ENCODE results near the gene CNTLN. TPM values are rescaled to one million over a fixed set of nuclear protein-coding genes. Genes with fewer than 3 reads are reported as not detected.
"Not testable (repeated sequence)": the region's sequence is repeated elsewhere in the genome, so short reads cannot be mapped to it uniquely, and the experiment has no call there.

CNTLN gene
- total RNA-seq, 1 donor from 2014 or later, result 9.4 TPM

DNA sequence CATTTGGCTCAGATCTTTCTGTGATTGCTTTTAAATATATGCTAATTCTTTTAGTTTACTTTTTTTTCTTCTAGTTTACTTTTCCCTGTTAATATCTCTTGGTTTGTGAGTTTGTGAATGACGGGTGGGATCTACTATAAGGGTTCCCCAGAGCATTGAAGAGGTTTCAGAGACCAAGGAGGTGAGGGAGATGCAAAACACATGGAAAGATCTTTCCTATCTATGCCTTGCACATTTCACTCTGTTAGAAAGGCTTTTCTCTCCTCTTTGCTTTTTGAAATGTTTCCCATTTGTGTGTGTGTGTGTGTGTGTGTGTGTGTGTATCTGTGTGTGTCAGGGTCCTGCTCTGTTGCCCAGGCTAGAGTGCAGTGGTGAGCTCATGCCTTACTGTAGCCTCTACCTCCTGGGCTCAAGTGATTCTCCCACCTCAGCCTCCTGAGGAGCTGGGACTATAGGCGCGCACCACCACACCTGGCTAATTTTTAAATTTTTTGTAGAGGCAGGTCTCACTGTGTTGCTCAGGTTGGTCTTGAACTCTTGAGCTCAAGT lies 50.7 kb downstream of the CNTLN start:
- DNase-seq (ENCODE audit: extremely low read depth, low read depth, low spot score), result no peak

DNA sequence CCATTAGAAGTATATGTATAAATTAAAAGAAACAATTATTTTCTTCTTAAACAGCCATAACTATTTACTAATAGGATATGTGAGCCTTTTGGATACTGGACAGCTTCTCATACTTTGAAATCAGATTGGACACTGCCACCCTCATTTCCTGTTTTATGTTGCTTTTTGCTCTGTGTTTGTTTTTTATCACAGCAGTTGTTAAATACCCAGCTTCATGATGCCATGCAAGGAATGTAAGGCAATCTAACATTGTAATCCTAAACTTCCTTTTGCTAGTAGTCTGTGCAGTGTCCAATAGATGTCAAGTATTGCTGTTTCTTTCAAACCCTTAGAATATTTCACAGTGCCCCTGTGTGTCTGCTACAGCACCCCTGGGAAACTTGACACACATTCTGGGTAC lies 56.2 kb downstream of the CNTLN start:
- no peak for DNase-seq (ENCODE audit: extremely low read depth, low read depth, low spot score)

GRCh38 chr9:17204611-17205152 lies 69.8 kb downstream of the CNTLN start:
- no peak for DNase-seq (ENCODE audit: extremely low read depth, low read depth, low spot score)

- DNase-seq (ENCODE audit: extremely low read depth, low read depth, low spot score), result no peak
These were observed 81.2 kb downstream of the CNTLN start for GRCh38 chr9:17216011-17216410.

DNA sequence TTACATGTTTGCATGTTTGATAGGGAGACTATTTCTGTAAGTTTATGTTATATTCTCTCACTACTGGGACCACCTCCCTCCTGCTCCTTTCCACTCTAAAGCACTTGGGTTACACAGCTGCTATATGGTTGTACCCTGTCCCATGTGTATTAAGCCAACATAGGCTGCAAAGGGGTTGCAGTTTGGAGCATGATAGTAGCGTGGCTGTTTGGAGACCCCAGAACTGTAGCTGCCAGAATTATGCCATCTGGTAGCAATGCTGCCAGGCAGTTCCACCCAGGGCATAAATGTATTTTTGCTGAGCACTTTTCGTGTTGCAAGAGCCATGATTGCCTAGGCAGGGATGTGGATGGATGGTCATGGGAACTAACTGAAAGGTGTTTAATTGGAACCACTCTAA lies 81.8 kb downstream of the CNTLN start:
- DNase-seq (ENCODE audit: extremely low read depth, low read depth, low spot score), result no peak

- no peak for DNase-seq (ENCODE audit: extremely low read depth, low read depth, low spot score)
These were observed 82.4 kb downstream of the CNTLN start for GRCh38 chr9:17217272-17217671.

DNA sequence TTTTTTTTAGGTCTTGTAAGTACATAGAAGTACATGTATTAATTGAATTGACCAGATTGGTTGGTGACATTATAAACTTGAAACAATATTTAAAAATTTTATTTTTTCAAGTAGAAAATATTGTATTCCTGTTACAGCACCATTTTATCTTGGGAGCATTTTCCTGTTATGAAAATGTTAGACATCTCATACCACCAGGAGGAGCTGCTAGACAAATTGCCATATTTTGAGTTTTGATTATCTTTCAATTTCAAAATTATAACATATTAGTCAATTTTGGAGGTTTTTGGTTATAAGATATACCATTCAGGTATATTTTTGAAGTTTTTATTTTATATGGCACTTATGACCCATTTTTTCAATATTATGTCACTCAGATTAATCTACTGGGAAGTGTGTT lies 84.4 kb downstream of the CNTLN start:
- DNase-seq (ENCODE audit: extremely low read depth, low read depth, low spot score), result no peak

GRCh38 chr9:17222932-17223331 lies 88.1 kb downstream of the CNTLN start:
- DNase-seq (ENCODE audit: extremely low read depth, low read depth, low spot score), result no peak

- no peak for DNase-seq (ENCODE audit: extremely low read depth, low read depth, low spot score)
These were observed 90.6 kb downstream of the CNTLN start for GRCh38 chr9:17225407-17225806.

- DNase-seq (ENCODE audit: extremely low read depth, low read depth, low spot score), result no peak
These were observed 95.2 kb downstream of the CNTLN start for GRCh38 chr9:17229945-17230560.

DNA sequence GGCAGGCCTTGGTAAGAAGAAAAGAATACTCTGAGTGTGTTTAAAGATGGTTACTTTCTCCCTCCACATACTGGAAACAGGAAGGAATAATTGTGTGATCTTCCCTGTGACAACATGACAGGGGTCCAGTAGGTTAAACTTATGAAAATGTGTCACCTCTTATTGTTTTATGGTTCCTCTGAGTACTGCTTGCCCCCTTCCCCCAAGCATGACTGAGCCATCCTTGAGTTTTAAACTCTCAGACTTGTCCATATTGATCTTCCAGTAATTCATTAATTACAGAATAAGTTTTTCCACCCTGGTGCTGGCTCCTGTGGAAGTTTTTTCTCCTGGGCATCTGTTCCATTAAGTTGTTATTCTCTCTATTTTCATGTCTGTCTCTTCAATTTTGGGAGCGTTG lies 95.8 kb downstream of the CNTLN start:
- no peak for DNase-seq (ENCODE audit: extremely low read depth, low read depth, low spot score)

DNA sequence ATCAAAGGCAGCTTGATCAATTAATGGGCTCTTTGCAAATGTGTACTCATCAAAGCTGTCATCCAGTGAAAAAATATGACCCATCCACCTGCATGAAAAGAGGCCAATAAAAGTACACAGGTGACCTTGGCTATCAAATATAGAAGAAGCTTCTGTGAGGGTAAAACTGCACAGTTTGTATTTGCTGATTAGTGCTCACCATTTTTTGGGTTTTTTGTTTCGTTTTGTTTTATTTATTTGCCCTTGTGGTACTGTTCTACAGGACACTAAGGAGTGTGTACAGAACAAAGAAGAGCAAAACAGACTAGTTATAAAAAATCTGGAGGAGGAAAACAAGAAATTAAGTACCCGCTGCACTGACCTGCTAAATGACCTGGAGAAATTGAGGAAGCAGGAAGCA lies 101.3 kb downstream of the CNTLN start:
- DNase-seq (ENCODE audit: extremely low read depth, low read depth, low spot score), result no peak

DNA sequence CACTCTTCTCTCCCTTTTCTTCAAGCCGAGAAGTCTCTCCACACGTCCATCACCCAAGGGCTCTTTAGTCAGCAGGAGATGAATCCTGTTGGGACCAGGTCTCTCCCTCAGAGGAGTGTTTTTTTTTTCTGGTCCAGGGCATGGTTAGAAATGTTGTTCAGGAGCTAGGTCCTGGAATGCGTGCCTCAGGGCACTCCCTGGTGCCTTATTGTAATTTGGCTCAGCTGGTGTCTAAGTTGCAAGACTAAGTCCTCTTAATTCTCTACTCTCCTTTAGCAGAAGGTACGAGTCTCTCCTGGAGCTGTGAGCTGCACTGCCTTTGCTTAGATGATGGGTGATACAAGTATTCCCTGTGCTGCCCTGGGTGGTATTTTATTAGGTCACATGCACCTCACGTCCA lies 111.9 kb downstream of the CNTLN start:
- no peak for DNase-seq (ENCODE audit: extremely low read depth, low read depth, low spot score)

DNA sequence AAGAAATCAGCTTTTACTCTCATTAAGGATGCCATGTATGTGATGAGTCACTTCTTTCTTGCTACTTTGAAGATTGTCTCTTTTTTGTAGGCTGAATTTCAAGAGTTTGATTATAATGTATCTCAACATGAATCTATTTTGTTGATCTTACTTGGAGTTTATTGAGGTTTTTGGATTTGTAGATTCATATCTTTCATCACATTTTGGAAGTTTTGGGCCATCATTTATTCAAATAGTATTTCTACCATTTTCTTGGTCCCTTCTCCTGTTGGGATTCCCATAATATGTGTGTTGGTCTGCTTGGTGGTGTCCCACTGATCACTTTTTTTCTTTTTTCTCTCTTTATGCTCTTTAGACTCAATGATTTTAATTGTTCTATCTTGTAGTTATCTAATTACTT lies 116.3 kb downstream of the CNTLN start:
- DNase-seq (ENCODE audit: extremely low read depth, low read depth, low spot score), result no peak

- not testable (repeated sequence) for DNase-seq (ENCODE audit: extremely low read depth, low read depth, low spot score)
These were observed 133.8 kb downstream of the CNTLN start for GRCh38 chr9:17268531-17269188.

GRCh38 chr9:17269799-17270198 lies 135.0 kb downstream of the CNTLN start:
- DNase-seq (ENCODE audit: extremely low read depth, low read depth, low spot score), result no peak

DNA sequence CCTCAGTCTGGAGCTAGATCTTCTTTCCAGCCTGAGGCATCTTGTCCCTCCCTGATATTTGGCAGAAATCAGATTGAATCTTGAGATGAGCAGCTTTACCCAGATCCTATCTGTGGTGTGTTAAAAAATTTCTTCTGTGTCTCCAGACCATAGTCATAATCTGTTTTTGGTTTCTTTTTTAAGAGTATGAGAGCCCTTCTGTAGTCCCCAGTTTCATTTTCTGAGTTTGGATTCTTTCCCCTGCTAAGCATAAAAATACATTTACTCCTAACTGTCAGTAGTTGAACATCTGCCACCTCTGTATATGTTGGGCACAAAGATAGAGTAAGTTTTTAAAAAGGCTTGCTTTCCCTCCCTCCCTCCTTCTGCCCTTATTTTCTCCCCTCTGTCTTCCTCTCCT lies 137.7 kb downstream of the CNTLN start:
- DNase-seq (ENCODE audit: extremely low read depth, low read depth, low spot score), result no peak

DNA sequence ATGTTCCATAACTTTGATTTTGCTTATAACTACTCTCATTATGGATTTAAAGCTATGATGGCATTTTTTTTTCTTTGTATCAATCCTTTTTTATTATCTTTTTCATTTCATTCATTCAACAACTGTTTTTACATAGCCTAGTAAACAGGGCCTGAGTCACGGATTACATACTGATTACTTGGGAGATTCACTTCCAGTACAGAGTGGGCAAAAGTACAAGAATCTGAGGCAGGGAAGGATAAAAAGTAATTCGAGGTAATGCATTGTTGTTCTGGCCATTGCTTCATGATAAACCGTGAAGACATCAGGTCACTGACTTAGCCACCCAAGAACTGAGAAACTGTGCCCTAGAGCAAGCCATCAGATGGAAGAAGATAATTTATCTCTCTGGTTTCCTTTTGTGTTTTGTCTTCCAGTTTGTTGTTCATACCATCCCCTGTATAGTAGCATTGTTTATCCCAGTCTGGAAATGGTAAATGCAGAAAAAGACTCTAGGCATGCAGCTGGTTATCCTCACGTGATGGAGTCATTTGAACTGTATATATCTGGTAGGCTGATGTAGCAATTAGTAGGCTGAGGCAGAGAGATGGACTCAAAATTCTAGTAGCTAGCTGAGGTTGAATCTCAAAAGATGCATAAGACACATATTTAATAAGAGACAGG lies 145.6 kb downstream of the CNTLN start:
- no peak for DNase-seq (ENCODE audit: extremely low read depth, low read depth, low spot score)

DNA sequence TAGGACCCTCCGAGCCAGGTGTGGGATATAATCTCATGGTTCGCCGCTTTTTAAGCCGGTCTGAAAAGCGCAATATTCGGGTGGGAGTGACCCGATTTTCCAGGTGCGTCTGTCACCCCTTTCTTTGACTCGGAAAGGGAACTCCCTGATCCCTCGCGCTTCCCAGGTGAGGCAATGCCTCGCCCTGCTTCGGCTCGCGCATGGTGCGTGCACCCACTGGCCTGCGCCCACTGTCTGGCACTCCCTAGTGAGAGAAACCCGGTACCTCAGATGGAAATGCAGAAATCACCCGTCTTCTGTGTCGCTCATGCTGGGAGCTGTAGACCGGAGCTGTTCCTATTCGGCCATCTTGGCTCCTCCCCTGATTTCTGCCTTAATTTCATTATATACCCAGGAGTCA lies 155.8 kb downstream of the CNTLN start:
- DNase-seq (ENCODE audit: extremely low read depth, low read depth, low spot score), result not testable (repeated sequence)

DNA sequence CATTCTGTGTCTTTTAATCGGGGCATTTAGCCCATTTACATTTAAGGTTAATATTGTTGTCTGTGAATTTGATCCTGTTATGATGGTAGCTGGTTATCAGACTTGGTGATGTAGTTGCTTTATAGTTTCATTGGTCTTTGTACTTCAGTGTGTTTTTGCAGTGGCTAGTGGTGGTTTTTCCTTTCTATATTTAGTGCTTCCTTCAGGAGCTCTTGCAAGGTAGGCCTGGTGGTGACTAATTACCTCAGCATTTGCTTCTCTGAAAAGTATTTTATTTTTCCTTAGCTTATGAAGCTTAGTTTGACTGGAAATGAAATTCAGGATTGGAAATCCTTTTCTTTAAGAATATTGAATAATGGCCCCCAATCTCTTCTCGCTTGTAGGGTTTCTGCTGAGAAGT lies 156.9 kb downstream of the CNTLN start:
- DNase-seq (ENCODE audit: extremely low read depth, low read depth, low spot score), result no peak

- DNase-seq (ENCODE audit: extremely low read depth, low read depth, low spot score), result no peak
These were observed 158.8 kb downstream of the CNTLN start for GRCh38 chr9:17293685-17294084.

Data from glomerular endothelial cell (primary cell).